Stimulated activated CD4-positive, alpha-beta T cell treated with anti-CD3 and anti-CD28 coated beads, Interleukin-12 subunit alpha, Interleukin-12 subunit beta, amount 100 ng/mL, for 24 hours (primary cell): ENCODE measurements around the gene HPDL.
"Not testable (repeated sequence)": the region's sequence is repeated elsewhere in the genome, so short reads cannot be mapped to it uniquely, and the experiment has no call there.

ENCODE experiments used
- DNase-seq, 2 experiments: peaks; one replicate each; pipeline ENCODE4 v3.0.0-alpha.2; 2020; ENCODE audit warnings: low read depth in 2 of 2

Gene HPDL

DNA sequence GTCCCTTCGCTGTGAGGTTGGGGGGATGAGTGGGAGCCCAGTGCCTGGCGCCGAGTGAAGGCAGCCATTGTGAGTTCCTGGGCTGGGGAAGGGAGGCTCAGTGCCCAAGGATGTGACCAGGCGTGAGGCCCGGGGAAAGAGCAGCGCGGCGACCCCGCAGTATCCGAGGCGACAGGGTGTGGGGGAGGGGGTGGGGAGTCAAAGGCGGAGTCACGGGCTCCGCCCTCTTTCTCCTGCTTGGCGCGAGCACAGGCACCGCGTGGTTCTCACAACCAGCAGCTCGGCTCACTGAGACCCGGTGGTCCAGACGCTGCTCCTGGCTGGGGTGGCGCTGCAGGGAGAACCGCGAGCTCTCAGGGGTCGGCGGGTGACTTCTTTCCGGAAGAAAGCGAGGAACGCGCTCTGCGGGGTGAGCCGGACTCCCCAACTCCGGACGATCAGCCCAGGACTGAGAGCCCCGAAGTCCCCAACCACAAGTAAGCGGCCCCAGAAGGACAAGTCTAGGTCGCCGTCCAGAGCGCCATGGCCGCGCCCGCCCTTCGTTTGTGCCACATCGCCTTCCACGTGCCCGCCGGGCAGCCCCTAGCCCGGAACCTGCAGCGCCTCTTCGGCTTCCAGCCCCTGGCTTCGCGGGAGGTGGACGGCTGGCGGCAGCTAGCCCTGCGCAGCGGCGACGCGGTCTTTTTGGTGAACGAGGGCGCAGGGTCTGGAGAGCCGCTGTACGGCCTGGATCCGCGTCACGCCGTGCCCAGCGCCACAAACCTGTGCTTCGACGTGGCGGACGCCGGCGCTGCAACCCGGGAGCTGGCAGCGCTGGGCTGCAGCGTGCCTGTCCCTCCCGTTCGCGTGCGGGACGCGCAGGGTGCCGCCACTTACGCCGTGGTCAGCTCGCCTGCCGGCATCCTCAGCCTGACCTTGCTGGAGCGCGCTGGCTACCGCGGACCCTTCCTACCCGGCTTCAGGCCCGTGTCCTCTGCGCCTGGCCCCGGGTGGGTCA lies at the start of gene HPDL:
Gene HPDL (plus strand): TSS at position 269 of the 997 bp plus-strand sequence. CDS start 254 bp downstream, at position 523.
- peak; percentile 60 to 80 for DNase-seq

DNA sequence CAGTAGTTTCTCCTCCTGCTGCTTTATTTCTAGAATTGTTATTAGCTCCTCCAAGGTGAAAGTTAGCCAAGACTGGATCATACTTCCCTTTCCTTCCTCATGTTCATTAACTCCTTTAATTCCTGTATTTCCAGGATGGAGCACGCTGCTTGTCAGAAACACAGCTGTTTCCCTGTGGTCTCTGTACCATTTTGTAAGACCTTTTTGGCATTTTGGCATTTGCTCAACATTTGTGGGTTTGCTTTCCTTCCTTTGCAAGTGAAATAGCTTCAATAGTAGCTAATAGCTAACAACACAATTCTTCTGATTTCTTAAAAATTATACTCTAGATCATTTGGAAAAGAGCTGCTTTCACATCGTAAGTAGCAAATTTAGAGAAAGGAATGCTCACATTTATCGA lies 44.3 kb upstream of the HPDL start:
- no peak for DNase-seq

DNA sequence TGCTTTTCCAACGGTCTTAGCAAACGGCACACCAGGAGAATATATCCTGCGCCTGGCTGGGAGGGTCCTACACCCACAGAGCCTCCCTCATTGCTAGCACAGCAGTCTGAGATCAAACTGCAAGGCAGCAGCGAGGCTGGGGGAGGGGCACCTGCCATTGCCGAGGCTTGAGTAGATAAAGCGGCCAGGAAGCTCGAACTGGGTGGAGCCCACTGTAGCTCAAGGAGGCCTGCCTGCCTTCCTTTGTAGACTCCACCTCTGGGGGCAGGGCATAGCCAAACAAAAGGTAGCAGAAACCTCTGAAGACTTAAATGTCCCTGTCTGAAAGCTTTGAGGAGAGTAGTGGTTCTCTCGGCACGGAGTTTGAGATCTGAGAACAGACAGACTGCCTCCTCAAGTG lies 41.8 kb upstream of the HPDL start:
- not testable (repeated sequence) for DNase-seq

DNA sequence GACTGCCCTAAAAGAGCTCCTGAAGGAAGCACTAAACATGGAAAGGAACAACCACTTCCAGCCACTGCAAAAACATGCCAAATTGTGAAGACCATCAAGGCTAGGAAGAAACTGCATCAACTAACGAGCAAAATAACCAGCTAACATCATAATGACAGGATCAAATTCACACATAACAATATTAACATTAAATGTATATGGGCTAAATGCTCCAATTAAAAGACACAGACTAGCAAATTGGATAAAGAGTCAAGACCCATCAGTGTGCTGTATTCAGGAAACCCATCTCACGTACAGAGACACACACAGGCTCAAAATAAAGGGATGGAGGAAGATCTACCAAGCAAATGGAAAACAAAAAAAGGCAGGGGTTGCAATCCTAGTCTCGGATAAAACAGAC lies 40.2 kb upstream of the HPDL start:
- DNase-seq = not testable (repeated sequence)

DNA sequence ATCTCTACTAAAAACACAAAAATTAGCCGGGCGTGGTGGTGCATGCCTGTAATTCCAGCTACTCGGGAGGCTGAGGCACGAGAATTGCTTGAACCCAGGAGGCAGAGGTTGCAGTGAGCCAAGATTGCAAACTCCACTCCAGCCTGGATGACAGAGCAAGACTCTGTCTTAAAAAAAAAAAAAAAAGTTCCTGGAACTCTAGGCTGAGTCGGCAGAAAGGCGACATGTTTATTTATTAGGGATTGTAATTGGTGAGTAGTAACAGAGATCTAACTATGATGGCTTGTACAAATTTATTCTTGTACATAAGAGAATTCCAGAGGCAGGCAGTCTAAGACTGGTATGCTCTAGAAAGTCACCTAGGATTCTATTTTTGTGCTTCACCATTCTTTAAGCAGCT lies 35.7 kb upstream of the HPDL start:
- DNase-seq = not testable (repeated sequence)

DNA sequence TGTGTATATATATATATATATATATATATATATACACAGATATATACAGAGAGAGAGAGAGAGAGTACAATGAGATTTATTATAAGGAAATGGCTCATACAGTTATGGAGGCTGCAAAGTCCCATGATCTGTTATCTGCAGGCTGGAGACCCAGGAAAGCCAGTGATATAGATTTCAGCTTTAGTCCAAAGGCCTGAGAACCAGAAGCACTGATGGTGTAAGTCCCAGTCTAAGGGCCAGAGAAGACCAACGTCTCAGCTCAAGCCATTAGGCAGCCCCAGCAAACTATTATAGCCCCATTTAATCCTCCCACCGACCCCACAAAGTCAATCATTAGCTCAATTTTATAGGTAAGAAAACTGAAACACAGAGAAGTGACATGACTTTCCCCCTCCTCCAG lies 35.0 kb upstream of the HPDL start:
- DNase-seq = no peak

DNA sequence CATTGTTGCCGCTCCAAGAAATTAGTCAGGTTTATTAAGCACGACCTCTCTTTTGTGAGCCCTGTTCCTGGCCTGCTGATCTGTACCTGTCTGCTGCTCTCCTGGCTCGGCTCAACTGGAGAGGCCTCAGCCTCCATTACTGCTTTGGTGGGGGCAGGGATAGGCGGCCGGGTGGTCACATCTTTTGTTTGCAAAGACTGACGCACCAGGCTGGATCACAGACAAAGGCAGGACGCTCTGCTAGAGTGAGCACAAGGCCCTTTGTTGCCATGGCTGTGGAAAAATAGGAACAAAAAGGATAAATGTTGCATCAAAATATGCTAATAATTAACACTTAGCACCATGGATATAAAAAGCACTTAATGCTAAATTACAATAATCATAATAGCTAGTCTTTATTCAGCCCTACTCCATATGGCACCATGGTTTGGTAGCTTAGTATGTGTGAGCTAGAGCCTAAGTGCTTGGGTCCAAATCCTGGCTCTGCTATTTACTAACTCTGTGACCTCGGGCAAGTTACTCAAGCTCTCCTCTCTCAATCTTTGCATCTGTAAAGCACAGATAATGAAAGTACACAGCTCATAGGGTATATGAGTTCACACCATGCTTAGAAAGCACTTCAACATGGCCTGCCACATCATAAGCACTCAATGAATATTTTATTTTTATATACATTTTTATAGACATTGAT lies 28.9 kb upstream of the HPDL start:
- no peak for DNase-seq

DNA sequence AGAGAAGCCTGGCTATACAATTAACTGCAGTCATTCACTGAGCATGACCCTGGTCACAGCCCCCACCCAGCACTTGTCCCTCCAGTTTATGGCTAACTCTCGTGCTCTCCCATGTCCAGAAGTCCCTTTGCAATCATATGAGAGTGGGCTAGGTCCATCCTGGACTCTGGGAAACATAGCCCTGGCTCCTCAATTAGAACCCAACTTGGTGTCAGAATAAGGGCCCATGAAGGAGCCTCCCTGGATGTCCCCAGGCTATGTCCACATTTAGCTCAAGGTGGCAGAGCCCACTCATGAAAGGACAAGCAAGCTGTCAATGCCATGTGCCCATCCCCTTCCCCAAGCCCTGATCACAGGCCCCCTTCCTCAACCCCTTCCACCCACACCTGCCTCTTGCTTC lies 27.4 kb upstream of the HPDL start:
- DNase-seq = no peak

DNA sequence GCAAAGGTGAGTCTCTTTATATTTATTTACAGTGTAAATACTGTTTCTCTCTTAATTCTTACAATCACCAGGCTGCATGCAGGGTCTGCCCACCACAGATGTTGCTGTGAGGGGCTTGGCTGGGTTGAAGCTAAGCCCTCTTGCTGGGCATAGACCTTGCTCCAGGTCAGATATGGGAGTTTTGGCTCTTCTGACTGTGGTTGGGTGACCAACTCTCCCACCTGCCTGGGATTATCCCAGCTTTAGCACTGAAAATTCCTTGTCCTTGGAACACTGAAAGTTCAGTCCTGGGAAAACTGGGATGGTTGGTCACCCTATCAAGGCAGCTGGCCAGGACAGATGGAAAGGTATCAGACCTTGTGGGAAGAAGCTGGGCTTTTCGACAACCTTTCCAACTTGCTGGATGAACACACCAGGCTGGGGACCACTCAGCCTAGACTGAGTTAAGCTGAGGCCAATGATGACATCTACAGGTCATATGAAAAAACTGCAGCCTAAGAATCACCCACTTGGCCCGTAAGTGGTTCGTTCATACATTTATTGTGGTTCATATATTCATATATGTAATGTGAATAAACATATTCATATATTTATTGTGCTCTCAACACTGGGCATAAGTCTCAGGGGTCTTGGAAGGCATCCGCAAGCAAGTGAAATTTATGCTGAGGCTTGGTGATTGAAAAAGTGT lies 26.6 kb upstream of the HPDL start:
- peak in 1 of 2 experiments; percentile 12 for DNase-seq

DNA sequence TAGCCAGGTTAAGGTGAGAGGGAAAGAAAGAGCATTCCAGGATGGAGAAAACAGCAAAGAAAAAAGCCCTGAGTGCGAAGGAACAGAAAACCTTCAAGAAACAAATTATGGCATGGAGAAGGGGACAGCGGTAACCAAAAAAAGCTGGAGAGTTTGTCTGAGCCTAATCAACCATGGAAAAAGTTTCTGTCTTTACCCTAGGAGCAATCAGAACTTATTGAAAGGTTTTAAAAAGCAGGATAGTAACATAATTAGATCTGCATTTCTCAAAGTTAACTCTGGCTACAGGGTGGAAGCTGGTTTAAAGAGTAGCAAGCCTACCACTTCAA lies 26.1 kb upstream of the HPDL start:
- DNase-seq = no peak

DNA sequence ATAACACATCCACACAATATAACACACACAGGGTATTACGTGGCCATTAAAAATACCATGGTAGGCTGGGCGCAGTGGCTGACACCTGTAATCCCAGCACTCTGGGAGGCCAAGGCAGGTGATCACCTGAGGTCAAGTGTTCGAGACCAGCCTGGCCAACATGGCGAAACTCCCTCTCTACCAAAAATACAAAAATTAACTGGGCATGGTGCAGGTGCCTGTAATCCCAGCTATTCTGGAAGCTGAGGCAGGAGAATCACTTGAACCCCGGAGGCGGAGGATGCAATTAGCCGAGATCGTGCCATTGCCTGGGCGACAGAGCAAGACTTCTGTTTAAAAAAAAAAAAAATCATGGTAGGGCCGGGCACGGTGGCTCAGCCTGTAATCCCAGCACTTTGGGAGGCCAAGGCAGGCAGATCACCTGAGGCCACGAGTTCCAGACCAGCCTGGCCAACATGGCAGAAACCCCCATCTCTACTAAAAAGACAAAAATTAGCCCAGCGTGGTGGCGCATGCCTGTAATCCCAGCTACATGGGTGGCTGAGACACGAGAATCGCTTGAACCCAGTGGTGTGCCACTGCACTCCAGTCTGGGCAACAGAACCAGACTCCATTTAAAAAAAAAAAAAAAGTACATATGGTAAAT lies 24.1 kb upstream of the HPDL start:
- DNase-seq = no peak

DNA sequence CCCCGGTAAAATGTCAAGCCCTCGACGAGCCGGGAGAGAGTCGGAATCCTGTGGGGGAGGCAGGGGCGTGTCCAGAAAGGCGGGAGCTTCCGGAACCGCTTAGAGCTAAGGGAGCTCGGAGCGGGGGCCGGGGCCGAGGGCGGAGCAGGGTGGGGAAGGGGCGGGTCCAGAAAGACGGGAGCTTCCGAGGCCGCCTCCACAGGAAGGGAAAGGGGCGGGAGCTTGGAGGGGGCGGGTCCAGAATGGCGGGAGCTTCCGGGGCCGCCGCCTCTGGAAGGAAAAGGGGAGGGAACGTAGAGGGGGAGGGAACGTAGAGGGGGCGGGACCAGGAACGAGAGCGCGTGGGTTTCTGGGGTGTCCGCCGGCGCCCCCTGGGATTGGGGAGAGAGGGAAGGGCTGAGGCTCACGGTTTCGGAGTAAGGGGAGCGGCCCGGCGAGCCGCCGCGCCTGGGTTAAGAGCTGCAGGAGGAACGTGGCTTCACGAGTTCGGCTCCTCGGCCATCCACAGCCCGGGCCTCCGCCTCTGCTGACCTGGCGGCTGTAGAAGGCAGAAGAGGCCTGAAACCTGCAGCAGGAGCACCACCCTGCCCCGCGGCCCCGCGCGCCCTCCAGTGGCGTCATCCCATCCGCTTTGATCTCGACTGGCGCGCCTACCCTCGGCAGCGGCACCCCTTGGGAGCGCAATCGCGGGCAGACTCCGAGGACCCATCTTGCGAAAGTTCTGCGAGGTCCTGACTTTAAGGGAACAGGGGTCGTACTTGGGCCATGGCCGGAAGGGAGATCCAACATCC lies 23.0 kb upstream of the HPDL start:
- DNase-seq = peak; percentile 98 to 100

DNA sequence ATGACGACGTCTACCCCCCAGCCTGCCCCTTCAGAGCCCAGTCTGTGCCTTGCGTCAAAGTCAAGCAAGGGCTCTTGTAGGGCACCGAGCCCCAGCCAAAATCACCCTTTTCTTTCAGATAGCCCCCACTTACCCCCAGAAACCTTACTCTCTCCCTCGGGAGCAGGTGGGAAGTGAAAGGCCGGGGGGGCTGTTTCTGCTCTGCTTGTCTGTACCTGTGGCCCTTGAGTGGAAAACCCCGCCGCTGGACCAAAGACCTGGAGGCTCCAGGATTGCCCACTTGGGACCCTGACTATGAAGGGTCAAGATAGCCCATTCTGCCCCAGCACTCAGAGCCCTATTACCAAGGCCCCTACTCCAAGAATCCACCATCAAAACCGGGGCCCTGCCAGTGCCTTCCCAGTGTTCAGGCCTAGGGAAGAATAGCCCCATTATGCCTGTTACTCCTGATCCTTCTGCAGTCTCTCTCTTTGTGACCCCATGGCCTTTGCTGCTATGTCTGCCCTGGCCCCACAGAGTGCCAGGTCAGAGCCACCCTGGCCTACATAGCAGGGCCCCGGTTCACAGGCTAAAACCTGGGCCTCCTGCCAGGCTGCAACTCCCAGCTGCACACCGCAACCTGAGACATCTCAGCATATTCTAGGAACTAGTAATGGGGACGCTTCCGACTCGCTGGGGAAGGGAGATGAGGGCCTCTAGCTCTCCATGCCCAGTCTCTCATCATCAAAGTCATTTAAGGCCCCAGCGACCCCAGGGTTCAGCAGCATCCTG lies 22.2 kb upstream of the HPDL start:
- DNase-seq = no peak

DNA sequence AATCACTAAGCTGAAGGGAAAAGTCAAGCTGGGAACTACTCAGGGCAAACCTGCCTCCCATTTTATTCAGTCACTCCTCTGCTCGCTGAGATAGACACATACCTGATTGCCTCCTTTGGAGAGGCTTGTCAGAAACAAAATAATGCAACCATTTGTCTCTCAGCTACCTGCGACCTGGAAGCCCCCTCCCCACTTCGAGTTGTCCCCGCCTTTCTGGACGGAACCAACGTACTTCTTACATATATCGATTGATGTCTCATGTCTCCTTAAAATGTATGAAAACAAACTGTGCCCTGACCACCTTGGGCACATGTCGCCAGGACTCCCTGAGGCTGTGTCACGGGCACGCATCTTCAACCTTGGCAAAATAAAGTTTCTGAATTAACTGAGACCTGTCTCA lies 21.5 kb upstream of the HPDL start:
- DNase-seq = no peak

DNA sequence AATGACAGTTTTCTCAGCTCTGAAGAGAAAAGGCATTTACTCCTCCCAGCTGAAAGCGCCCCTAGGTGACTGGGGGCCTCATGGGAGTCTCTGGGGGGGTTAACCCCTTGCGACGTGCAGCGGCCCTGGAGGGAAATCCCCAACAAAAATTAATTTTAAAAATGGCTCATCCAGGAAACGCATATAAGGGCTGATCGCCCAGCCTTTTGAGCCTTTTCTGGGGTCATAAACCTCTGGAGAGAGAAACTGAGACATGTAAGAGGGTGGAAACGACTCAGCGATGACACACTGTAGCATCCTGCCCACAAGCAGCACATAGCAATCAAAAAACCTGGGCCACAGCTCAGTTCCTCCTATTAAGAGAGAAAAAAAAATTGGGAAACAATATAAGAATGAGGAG lies 20.4 kb upstream of the HPDL start:
- DNase-seq = peak; percentile 24 to 25

DNA sequence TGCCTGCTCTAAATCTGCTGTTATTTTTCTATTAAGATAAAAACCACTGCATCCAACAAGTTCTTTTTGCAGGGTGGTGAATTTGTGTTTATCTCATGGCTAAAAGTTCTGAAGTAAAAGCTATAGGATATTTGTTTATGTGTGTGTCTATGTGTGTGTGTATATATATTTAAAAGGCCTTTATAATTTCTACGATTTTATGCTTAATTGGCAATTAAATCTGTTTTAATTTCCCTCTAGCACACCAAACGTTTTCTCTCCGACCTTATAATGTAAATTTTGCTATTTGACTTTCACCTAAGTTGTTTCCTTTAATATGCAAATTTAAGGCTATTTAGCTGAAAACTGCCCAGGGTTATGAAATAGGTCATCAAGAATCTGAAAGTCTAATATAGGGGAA lies 19.8 kb upstream of the HPDL start:
- DNase-seq = no peak

DNA sequence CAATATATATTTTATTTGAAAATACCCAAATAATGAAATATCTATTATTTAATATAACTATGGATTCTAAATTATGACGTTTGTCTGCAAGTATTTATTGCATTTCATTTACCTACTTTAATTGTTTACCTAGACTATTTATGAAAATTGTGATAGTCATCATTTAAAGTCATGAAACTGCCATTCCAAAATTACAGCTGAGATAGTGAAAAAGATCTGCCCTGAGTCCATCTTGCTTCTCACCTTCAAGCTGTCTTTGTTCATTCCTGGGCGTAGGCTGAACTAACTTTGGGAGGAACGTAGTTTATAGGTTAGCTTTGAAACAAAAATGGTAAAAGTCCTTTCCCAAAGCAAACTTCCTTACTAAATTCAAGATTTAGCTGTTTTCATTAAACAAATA lies 12.4 kb upstream of the HPDL start:
- no peak for DNase-seq

DNA sequence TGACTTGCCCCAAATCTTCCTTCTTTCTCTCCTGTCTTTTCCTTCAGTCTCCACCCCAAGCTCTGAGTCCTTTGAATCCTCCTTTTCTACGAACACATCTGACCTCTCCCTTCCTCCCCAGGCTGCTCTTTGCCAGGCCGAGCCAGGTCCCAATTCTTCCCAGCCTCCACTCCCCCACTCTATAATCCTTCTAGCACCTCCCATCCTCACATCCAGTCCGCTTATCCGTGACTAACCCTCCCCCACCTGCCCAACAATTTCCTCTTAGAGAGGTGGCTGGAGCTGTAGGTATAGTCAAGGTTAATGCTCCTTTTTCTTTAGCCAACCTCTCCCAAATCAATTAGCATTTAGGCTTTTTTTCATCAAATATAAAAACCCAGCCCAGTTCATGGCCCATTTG lies 9.5 kb upstream of the HPDL start:
- DNase-seq = no peak

DNA sequence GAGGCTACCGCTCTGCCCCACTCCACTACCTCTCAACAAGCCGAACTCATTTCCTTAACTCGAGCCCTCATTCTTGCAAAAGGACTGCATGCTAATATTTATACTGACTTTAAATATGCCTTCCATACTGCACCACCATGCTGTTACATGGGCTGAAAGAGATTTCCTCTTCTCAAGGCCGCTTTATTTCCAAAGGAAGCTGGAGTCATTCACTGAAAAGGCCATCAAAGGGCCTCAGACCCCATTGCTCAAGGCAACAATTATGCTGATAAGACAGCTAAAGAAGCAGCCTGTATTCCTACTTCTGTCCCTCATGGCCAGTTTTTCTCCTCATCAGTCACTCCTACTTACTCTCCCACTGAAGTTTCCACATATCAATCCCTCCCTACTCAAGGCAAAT lies 6.9 kb upstream of the HPDL start:
- no peak for DNase-seq

DNA sequence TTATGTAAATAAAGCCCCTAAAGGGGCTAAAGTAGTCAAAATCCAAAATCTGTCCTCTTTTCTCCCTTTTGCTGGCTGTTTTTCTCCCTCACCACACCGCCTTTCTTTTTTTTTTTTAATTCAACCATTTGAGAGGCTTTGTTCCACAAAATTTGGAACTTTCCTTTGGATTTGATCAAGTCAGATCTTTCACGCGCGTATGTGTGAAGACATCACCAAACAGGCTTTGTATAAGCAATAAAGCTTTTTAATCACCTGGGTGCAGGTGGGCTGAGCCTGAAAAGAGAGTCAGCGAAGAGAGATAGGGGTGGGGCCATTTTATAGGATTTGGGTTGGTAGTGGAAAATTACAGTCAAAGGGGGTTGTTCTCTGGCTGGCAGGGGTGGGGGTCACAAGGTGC lies 5.3 kb upstream of the HPDL start:
- no peak for DNase-seq
